ENCODE data around the gene ODAM. TPM values are rescaled to one million over a fixed set of nuclear protein-coding genes. Genes with fewer than 3 reads are reported as not detected.

The ODAM gene
- total and polyA plus RNA-seq, 8 donors, result 0.37 to 20.3 (median 11.9) TPM; not detected in 3

DNA sequence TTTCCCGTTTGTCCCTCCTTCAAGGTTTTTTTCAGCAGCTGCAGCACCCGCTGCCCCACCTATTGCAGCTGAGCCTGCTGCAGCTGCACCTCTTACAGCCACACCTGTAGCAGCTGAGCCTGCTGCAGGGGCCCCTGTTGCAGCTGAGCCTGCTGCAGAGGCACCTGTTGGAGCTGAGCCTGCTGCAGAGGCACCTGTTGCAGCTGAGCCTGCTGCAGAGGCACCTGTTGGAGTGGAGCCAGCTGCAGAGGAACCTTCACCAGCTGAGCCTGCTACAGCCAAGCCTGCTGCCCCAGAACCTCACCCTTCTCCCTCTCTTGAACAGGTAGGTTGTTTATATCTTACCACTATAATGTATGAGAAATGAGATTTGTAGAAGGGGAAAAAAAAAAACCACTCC is 36.9 kb upstream of the ODAM start:
- Histone ChIP-seq H3K36me3 (no peaks in the 10 kb centered on the region), H3K27me3 (no peaks in the 10 kb centered on the region), H3K9me3 (no peaks in the 10 kb centered on the region), H3K4me3 (no peak overlapping the region), H3K27ac (no peak overlapping the region), H3K4me1 (no peaks in the 10 kb centered on the region)
- 29 to 72% (median 38%) methylated on average over 2 of the region's 2 CpGs for WGBS, 5 donors
- intact Hi-C loops (cut with DNase I; ENCODE audit: low total_unique reads), result no loop called here
- peak; percentile 45 to 66 for DNase-seq
- no peak for TF ChIP-seq POLR2A (IDR thresholded peaks at IDR 0.05)
- TF ChIP-seq EP300 (IDR thresholded peaks at IDR 0.05), result no peak
- no peak for TF ChIP-seq CTCF (IDR thresholded peaks at IDR 0.05)
- TF ChIP-seq POLR2AphosphoS5 (IDR thresholded peaks at IDR 0.05), result no peak

DNA sequence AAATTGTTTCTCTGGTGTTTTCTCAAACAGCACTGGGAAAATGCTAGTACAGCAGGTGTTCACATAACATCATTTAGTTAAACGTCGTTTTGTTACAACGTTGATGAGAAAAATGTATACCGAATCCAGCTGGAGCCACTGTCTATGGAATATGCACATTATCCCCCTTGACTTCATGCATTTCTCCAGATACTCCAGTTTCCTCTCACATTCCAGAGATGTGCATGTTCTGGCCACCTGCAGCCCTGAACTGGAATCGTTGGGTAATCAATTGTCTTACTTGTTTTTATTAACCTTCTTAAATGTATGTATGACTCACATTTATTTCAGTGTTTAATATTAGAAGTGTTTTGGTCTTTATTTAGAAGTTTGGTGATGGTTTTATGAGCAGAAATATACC is 18.4 kb upstream of the ODAM start:
- H3K4me3 ChIP-seq, result no peak overlapping the region
- WGBS, 5 donors, result 54 to 79% (median 74%) methylated on average over 5 of the region's 5 CpGs
- intact Hi-C loops (cut with DNase I; ENCODE audit: low total_unique reads), result no loop called here
- no peak for TF ChIP-seq EP300 (IDR thresholded peaks at IDR 0.05)
- TF ChIP-seq CTCF (IDR thresholded peaks at IDR 0.05), result no peak
- no peaks in the 10 kb centered on the region for H3K27me3 ChIP-seq
- no peaks in the 10 kb centered on the region for H3K9me3 ChIP-seq
- DNase-seq, result no peak
- H3K36me3 ChIP-seq, result no peaks in the 10 kb centered on the region
- no peaks in the 10 kb centered on the region for H3K4me1 ChIP-seq
- no peak overlapping the region for H3K27ac ChIP-seq

DNA sequence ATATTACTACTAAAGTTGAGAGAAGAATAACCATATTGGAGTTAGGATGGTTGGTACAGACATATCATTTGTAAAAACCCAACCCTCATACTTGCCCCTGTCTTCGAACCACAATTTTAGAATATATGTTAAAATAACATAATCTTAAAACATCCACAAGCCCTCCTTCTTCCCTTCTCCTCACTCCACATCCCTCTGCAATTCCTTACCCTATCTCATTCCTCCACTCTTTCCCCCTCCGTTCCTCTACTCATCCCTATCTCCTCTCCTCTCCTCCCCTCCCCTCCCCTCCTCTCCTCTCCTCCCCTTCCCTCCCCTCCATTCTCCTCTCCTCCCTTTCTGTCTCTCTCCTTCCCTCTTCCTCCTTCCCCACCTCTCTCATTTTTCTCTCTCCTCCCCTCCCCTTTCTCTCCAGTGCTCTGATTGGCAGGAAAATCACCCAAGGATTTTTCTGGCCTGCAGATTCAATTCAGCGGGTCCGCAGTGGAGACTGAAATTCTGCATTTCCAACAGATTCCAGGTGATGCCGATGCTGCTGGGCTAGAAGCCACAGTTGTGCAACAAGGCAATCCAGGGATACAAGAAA is 17.4 kb upstream of the ODAM start:
- Histone ChIP-seq H3K4me3 (no peak overlapping the region), H3K9me3 (no peaks in the 10 kb centered on the region), H3K36me3 (no peaks in the 10 kb centered on the region), H3K27me3 (no peaks in the 10 kb centered on the region), H3K27ac (no peak overlapping the region), H3K4me1 (peaks cover 0 to 5% (median 0%) of the 10 kb centered on the region in 4 donors)
- no peak for DNase-seq
- WGBS, 5 donors, result 86 to 95% (median 87%) methylated on average over 5 of the region's 5 CpGs
- intact Hi-C loops (cut with DNase I; ENCODE audit: low total_unique reads), result no loop called here
- TF ChIP-seq CTCF (IDR thresholded peaks at IDR 0.05) (no peak), POLR2A (IDR thresholded peaks at IDR 0.05) (no peak), POLR2AphosphoS5 (IDR thresholded peaks at IDR 0.05) (no peak), EP300 (IDR thresholded peaks at IDR 0.05) (no peak)

GRCh38 chr4:70179811-70180210 is 15.7 kb upstream of the ODAM start:
- 59 to 79% (median 69%) methylated on average over 2 of the region's 2 CpGs for WGBS, 5 donors
- no peaks in the 10 kb centered on the region for H3K27me3 ChIP-seq
- H3K4me3 ChIP-seq, result no peak overlapping the region
- no peaks in the 10 kb centered on the region for H3K36me3 ChIP-seq
- intact Hi-C loops (cut with DNase I; ENCODE audit: low total_unique reads), result no loop called here
- no peaks in the 10 kb centered on the region for H3K9me3 ChIP-seq
- no peak for TF ChIP-seq EP300 (IDR thresholded peaks at IDR 0.05)
- no peak for TF ChIP-seq CTCF (IDR thresholded peaks at IDR 0.05)
- no peak for TF ChIP-seq POLR2A (IDR thresholded peaks at IDR 0.05)
- no peak for TF ChIP-seq POLR2AphosphoS5 (IDR thresholded peaks at IDR 0.05)
- DNase-seq, result no peak
- peaks cover 0 to 7% (median 0%) of the 10 kb centered on the region in 4 donors for H3K4me1 ChIP-seq
- no peak overlapping the region for H3K27ac ChIP-seq
